ENCODE results near the gene OSBPL2. TPM values are rescaled to one million over a fixed set of nuclear protein-coding genes. Genes with fewer than 3 reads are reported as not detected.

The OSBPL2 gene
- total RNA-seq, 1 donor from 2014 or later = 55.3 TPM

- Histone ChIP-seq H3K27ac (replicated peaks) (no peak overlapping the region), H3K36me3 (peaks cover 92% of the 10 kb centered on the region), H3K4me1 (no peaks in the 10 kb centered on the region), H3K4me3 (no peak overlapping the region), H3K9me3 (replicated peaks) (no peaks in the 10 kb centered on the region), H3K27me3 (ENCODE audit: low read depth) (no peaks in the 10 kb centered on the region)
- intact Hi-C loops (cut with micrococcal nuclease) = no loop called here
- DNase-seq = no peak
- TF ChIP-seq CTCF (IDR thresholded peaks at IDR 0.05; ENCODE audit: borderline replicate concordance) = no peak
These were observed 92.4 kb downstream of the OSBPL2 start for GRCh38 chr20:62330576-62331317.

- no peaks in the 10 kb centered on the region for H3K9me3 ChIP-seq (replicated peaks)
- H3K4me3 ChIP-seq = no peak overlapping the region
- no peak for DNase-seq
- no peaks in the 10 kb centered on the region for H3K4me1 ChIP-seq
- no peak for TF ChIP-seq CTCF (IDR thresholded peaks at IDR 0.05; ENCODE audit: borderline replicate concordance)
- intact Hi-C loops (cut with micrococcal nuclease) = no loop called here
- peak overlapping the region; percentile 55 for H3K27ac ChIP-seq (replicated peaks)
- H3K27me3 ChIP-seq (ENCODE audit: low read depth) = no peaks in the 10 kb centered on the region
- peaks cover 90% of the 10 kb centered on the region for H3K36me3 ChIP-seq
These were observed 93.0 kb downstream of the OSBPL2 start for GRCh38 chr20:62331347-62331746.

GRCh38 chr20:62332421-62332820, 94.1 kb downstream of the OSBPL2 start:
- no peak for DNase-seq
- Histone ChIP-seq H3K27ac (replicated peaks) (no peak overlapping the region), H3K4me1 (no peaks in the 10 kb centered on the region), H3K27me3 (ENCODE audit: low read depth) (no peaks in the 10 kb centered on the region), H3K36me3 (peaks cover 90% of the 10 kb centered on the region), H3K4me3 (no peak overlapping the region), H3K9me3 (replicated peaks) (no peaks in the 10 kb centered on the region)
- intact Hi-C loops (cut with micrococcal nuclease) = no loop called here
- no peak for TF ChIP-seq CTCF (IDR thresholded peaks at IDR 0.05; ENCODE audit: borderline replicate concordance)

- TF ChIP-seq CTCF (IDR thresholded peaks at IDR 0.05; ENCODE audit: borderline replicate concordance) = no peak
- Histone ChIP-seq H3K9me3 (replicated peaks) (no peaks in the 10 kb centered on the region), H3K4me3 (no peak overlapping the region), H3K4me1 (no peaks in the 10 kb centered on the region), H3K27me3 (ENCODE audit: low read depth) (no peaks in the 10 kb centered on the region), H3K36me3 (peaks cover 90% of the 10 kb centered on the region), H3K27ac (replicated peaks) (no peak overlapping the region)
- intact Hi-C loops (cut with micrococcal nuclease) = no loop called here
- no peak for DNase-seq
These were observed 94.9 kb downstream of the OSBPL2 start for GRCh38 chr20:62332989-62333819.

GRCh38 chr20:62333820-62334595, 95.7 kb downstream of the OSBPL2 start:
- H3K36me3 ChIP-seq = peaks cover 86% of the 10 kb centered on the region
- intact Hi-C loops (cut with micrococcal nuclease) = no loop called here

More at GRCh38 chr20:62333820-62334595, 95.7 kb downstream of the OSBPL2 start:
- Histone ChIP-seq H3K9me3 (replicated peaks) (no peaks in the 10 kb centered on the region), H3K27ac (replicated peaks) (no peak overlapping the region), H3K4me3 (no peak overlapping the region), H3K4me1 (no peaks in the 10 kb centered on the region), H3K27me3 (ENCODE audit: low read depth) (no peaks in the 10 kb centered on the region)
- DNase-seq = no peak
- no peak for TF ChIP-seq CTCF (IDR thresholded peaks at IDR 0.05; ENCODE audit: borderline replicate concordance)

Measured in left ventricle myocardium inferior (tissue), 1 donor.